HG03045 (cell line): ENCODE results near the gene GPBP1.
A peak's percentile ranks its signal among the peaks of the same experiment; 100 is the strongest.
"Not testable (repeated sequence)": the region's sequence is repeated elsewhere in the genome, so short reads cannot be mapped to it uniquely, and the experiment has no call there.

Experiments
- ATAC-seq: cut with Tn5 transposase; IDR thresholded peaks from one replicate; pipeline ENCODE4 v1.9.1; 2021; ENCODE audit warnings: mild to moderate bottlenecking, moderate library complexity; ENCODE audit not compliant: unreplicated experiment

The GPBP1 gene

DNA sequence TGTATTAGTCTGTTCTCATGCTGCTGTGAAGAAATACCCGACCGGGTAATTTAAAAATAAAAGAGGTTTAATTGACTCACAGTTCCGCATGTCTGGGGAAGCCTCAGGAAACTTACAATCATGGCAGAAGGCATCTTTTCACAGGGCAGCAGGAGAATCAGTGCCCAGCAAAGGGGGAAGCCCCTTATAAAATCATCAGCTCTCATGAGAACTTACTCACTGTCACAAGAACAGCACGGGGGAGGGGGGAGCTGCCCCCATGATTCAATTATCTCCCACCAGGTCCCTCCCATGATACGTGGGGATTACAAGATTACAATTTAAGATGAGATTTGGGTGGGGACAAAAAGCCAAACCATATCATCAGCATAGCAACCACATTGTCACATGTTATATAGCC lies 102.5 kb downstream of the GPBP1 start:
- no peak for ATAC-seq

DNA sequence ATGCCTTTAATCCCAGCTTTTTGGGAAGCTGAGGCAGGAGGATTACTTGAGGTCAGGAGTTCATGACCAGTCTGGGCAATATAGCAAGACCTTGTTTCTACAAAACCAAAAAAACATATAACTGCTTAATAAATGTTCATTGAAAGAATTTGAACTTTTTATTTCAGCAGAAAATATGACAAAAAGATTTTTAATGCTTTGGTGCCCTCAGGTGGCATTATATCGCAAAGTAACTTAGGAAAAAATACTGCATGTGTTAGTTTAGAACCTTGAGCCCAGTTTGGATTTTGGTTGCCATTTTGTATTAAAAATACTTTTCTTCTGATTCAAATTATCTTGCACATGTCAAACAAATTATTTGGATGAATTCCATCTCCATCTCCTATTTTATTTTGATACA lies 103.2 kb downstream of the GPBP1 start:
- no peak for ATAC-seq

DNA sequence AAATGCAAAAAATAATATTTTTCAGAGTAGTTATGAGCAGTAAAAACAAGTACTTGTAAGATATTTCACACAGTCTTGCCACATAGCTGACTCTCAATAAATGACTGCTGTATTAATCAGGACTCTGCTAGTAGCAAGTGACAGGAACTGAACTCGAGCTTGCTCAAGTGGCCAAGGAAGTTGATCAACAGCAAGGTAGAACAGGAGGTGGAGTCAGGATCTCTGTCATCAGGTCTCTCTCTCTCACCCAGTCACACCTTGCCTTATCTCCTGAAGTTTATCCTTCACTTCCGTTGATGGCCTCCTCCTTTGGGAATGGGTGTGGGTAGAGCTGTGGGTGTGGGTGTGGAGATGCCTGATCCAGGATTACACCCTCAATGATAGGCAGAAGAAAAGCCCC lies 107.0 kb downstream of the GPBP1 start:
- ATAC-seq = no peak

DNA sequence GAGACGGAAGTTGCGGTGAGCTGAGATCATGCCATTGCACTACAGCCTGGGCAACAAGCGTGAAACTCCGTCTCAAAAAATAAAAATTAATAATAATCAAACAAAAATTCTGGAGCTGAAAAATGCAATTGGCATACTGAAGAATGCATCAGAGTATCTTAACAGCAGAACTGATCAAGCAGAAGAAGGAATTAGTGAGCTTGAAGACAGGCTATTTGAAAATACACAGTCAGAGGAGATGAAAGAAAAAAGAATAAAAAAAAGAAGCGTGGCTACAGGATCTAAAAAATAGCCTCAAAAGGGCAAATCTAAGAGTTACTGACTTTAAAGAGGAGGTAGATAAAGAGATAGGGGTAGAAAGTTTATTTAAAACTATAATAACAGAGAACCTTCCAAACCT lies 111.2 kb downstream of the GPBP1 start:
- ATAC-seq = not testable (repeated sequence)

DNA sequence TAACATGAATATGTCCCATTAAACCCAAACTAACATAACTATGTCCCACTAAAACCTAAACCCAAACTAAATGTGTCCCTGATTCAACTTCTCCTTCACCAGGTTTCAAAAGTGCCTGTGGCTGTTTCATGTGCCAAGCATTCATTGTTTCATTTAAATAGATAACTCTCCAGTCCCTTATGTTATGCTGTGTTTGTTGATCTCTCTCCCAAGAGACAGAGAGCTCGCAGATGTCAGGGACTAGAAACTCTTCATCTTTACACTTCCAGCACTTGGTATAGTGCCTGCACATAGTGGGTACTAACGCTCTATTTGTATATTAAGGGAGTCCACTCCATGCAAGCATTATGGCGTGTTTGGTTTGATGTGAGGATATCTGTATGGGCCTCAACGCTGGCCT lies 118.0 kb downstream of the GPBP1 start:
- no peak for ATAC-seq

DNA sequence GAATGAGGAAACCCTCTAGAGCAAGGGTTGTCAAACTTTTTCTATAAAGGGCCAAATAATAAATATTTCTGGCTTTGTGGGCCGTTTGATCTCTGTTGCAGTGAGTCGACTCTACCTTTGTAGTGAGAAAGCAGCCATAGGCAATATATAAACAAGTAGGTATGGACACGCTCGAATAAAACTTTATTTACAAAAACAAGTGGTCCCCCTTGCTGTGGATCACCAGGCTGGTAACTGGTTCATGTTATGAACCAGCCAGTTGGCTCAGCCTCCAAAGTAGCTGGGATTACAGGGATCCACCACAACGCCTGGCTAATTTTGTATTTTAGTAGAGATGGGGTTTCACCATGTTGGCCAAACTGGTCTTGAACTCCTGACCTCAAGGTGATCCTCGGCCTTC lies 118.5 kb downstream of the GPBP1 start:
- ATAC-seq = no peak

DNA sequence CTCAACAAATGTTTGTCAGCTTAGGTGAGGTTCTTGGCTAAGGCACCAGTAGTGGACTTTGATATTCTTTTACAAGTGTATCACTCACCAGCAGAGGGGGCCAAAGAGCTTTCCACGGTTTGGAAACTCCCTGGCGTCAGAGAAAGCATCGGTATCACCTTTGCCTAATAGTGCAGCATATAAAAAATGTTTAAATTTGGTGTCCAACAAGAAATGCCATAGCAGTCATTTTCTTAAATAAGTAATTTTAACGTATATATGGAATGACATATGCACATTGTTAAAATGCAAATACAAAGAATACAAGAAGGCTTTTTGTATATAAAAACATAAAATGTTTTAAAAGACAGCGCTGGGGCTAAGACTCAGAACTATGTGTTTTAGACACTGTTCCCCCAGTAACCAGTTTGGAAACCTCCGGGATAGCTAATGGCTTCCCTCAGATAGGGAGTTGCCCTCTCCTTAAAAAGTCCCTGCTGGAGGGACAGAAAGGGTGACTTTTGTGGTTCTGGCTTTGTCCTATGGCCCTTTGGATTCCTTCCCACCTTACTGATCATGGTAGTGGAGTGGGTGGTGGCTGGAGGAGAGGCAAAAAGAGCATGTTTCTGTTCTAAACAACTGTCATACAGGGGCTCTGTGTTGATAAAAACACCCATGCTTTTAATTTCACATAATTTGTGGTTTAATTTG lies 124.6 kb downstream of the GPBP1 start:
- ATAC-seq = peak; percentile 57

DNA sequence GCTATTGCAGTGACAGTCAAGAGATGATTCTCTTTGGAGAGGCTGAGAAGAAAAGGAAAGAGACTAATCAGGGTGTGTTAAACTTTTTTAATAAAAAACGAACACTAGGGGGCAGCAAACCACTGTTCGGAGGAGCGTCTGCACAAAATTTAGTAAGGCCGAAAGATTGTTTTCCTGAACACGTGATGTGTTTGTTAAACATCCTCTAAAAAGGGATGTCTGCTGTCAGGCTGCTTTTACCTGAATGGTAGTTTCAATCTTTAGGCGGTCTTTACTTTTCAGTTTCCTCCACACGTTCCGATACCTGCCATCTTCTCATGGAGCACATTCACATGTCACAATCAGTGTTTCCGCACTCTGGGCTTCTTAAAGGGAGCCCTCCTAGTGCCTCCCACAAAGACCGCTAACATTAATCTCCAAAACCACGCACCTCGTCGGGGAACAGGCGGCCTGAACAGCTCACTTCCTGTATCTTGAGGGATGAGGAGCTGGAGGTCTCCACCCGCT lies 125.2 kb downstream of the GPBP1 start:
- no peak for ATAC-seq

DNA sequence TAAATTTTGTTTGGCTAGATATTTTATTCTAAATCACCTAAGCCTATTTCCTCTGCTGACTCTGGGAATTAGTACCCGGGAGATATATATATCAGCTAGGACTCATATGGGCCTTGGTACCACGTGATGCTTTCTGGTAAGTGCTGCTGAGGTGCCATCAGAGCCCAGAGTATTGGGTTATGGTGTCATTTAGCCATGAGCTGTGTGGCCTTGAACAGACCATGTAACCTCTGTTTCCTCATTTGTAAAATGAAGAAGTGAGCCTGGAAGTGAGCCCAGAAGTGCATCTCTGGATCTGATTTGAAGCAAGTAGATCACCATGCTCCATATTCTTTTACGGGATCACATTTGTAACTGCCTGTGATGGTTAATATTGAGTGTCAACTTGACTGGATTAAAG lies 126.1 kb downstream of the GPBP1 start:
- ATAC-seq = no peak

DNA sequence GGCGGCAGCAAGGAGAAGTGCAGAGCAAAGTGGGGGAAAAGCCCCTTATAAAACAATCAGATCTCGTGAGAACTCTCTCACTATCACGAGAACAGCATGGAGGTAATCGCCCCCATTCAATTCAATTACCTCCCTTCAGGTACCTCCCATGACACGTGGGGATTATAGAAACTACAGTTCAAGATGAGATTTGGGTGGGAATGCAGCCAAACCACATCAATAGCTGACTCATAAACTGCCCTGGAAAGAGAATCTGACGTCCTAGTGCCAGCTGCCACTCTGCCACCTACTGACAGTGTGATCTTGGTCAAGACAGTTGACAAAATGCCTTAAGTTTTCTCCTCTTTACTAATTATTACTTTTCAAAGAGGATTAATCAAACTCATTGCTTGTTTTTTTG lies 128.3 kb downstream of the GPBP1 start:
- no peak for ATAC-seq

DNA sequence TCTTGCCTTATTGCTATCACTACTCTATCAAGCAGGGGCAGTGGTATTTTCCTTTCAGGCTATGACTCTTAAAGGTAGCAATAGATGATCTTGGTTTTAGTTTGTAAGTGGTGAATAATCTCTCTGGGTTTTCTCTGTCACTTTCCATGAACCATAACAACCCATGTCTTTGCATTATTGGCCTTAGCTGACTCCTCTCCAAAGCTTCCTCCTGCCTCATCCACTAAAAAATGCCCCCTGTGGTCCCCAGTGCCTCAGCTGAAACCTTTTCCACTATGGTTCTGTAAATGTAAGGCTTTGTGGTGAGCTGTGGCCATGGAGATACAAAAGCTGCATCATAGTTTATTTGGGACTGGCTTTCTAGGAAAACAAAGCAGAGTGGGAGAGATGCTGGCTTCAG lies 128.8 kb downstream of the GPBP1 start:
- ATAC-seq = no peak

DNA sequence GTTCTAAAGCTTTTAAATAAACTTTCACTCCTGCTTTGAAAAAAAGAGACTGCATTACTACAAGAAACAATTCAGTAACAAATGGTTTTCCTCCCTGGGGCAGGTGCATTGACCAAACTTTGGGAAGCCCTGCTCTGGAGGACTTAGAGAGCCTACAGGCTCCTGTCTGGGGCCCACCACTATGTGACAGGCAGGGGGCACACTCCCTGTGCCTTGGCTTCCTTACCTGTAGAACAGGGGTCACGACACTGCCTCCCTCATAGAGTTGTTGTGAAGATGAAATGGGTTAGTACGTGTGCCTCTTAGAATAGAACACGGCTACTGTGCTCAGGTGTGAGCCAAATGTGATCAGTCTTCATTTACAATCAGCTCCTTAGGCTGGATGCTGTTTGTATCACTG lies 130.1 kb downstream of the GPBP1 start:
- no peak for ATAC-seq

DNA sequence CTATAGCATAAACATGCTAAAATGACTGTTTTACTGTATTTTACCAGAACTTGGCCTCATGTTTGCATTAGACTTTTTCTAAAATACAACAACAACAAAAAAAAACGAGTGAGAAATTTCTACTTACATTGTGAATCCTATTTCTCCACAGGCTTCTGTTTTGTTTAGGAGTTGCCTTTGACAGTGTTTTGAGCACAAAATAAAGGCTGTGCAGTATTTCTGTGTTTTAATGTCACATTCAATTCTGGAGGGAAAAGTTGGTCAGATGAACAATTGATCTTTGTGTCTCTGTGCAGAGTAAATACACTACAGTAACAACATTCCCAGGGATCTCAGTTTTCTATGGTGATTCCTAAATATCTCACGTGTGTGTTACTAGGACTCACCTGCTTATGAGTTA lies 131.1 kb downstream of the GPBP1 start:
- no peak for ATAC-seq

DNA sequence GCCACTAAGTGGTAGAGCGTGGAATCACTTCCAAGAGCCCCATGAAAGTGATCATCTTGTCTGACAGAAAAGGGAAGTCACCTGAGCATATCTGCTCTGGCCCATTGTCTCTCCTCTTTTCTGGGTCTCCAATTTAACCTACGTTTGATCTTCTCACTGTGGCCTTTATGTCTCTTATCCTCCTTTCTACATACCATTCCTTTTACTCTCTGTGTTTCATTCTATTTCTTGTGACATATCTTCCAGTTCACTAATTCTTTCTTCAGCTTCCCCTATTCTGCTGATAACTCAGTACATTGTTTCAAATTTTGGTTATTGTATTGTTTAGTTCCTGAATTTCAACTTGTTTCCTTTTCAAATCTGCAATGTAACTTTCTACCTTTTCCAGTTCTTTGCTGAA lies 132.5 kb downstream of the GPBP1 start:
- ATAC-seq = no peak

DNA sequence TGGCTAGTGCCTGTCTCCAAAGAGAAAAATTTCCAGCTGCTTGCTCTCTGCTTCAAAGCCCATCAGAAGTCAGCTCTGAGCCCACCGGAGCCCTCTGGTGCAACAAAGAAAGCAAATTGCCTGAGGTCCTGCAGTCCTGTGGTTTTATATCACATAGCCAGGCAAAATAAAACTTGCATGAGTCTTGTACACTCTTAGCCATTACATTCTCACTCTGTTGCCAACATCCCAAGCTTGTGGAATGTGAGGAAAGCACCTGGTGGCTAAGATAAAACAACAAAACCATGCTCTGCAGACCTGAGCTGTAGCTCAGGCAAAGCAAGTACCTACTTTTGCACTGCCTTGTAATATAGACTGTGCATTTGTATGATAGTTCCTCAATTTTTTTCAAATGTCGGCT lies 133.7 kb downstream of the GPBP1 start:
- no peak for ATAC-seq

DNA sequence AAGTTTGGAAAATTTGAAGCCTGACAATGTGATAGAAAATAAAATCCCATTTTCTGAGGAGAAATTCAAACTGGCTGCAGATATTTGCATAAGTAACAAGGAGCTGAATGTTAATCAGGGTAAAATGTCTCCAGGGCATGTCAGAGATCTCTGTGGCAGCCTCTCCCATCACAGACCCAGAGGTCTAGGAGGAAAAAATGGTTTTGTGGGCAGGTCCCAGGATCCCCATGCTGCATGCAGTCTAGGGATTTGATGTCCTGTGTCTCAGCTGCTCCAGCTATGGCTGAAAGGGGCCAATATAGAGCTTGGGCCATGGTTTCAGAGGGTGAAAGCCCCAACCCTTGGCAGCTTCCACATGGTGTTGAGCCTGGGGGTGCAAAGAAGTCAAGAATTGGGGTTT lies 135.2 kb downstream of the GPBP1 start:
- not testable (repeated sequence) for ATAC-seq

DNA sequence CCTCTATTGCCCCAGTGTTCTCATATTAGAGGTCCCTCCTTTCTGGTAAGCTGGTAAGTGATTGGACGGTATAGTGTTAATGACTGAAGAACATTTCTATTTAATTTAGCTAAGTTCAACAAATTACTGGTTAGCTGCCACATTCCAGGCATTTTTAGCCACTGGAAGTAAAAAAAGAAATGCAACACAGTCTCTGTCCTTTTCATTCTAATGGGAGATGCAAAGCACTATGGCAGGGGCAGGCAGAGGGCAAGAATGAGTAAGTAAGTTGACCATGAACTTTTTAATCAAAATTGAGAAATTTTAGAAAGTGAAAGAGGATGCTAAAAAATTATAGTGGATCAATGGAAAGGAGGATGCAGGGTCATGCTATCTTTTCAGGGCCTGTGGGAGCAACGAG lies 137.4 kb downstream of the GPBP1 start:
- no peak for ATAC-seq

DNA sequence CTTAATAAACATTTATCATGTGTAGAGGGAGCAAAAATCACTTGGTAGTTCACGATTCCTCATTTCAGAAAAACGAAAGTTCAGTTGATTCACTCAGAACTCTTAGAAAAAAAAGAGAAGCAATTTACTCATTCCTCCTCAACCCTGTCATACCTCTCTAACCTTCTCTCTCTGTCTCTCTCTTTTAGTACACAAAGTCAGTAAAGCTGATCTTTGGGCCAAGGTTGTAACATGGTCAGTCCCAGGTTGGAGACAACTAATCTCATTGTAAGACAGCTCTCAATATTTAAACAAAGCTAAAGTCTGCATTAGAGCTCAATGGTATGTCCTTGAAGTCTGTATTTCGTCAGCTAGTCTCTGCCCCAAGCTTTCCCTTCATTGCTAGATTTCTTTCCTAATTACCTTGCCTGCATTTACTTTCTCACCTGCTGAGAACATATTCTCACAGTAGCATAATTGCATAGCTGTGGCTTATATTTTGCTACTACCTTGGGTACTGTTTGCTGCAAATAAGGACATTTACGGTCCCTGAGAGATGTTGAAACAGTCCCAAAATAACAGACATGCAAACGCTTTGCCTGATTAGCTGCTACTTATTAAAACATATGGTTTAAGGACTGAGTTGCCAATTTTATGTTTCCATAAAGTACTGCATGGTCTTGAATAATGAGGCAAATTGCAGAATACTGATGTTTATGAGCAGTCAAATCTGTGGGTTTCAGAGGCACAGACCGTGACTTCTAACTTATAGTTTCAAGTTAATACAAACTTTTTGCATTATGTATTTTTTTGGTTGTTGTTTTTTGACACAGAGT lies 138.3 kb downstream of the GPBP1 start:
- no peak for ATAC-seq

DNA sequence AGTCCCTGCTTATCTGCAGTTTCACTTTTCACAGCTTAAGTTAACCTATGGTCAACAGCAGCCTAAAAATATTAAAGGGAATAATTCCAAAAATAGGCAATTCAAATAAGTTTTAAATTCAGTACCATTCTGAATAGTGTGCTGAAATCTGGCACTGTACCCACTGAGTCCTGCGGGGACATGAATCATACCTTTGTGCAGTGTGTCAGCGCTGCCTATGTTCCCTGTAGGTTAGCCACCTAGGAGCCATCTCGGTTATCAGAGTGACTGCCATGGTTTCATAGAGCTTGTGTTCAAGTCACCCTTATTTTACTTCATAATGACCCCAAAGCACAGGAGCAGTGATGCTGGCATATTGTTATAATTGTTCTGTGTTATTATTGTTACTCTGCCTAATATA lies 139.9 kb downstream of the GPBP1 start:
- no peak for ATAC-seq
